WI38 (cell line): ENCODE measurements around the gene TAOK3.
"Not testable (repeated sequence)": the region's sequence is repeated elsewhere in the genome, so short reads cannot be mapped to it uniquely, and the experiment has no call there.

Source experiments
- H3K4me3 ChIP-seq: 2 replicates; pipeline ENCODE4 v1.5.1; 2011; ENCODE audit warnings: low read depth, mild to moderate bottlenecking, control low read depth, low read length
- CTCF ChIP-seq: IDR thresholded peaks from 2 replicates; pipeline ENCODE4 v1.5.1; 2012; ENCODE audit warnings: low read depth, mild to moderate bottlenecking, control low read depth, low read length

The TAOK3 gene

GRCh38 chr12:118145113-118145797 is 227.5 kb downstream of the TAOK3 start:
- H3K4me3 ChIP-seq: no peak overlapping the region
- no peak for TF ChIP-seq CTCF

DNA sequence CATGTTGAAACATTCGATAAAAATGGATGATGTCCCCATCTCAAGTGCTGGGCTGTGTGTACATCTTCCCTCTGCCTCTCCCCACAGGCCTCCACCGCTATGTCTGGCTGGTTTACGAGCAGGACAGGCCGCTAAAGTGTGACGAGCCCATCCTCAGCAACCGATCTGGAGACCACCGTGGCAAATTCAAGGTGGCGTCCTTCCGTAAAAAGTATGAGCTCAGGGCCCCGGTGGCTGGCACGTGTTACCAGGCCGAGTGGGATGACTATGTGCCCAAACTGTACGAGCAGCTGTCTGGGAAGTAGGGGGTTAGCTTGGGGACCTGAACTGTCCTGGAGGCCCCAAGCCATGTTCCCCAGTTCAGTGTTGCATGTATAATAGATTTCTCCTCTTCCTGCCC is 228.2 kb downstream of the TAOK3 start:
- no peak for TF ChIP-seq CTCF

DNA sequence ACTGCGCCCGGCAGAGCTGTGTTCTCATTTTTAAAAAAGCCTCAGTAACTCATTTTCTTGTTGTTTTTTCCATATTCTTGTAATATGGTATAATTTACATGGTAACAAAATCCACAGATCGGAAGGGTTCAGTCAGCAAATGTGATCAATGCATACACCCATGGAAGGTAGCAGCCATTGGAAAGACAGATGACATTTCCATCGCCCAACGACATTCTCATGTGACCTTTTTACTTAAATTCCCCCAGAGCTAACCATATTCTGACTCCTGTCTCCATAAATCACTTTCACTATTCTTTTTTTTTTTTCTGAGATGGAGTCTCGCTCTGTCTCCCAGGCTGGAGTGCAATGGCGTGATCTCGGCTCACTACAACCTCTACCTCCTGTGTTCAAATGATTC is 231.9 kb downstream of the TAOK3 start:
- TF ChIP-seq CTCF: no peak
- H3K4me3 ChIP-seq: no peak overlapping the region

More for the DNA sequence above, 228.2 kb downstream of the TAOK3 start:
- H3K4me3 ChIP-seq: no peak overlapping the region

- H3K4me3 ChIP-seq: peak overlapping the region; percentile 92
- no peak for TF ChIP-seq CTCF
Measured at GRCh38 chr12:118137148-118137678, 235.5 kb downstream of the TAOK3 start.

DNA sequence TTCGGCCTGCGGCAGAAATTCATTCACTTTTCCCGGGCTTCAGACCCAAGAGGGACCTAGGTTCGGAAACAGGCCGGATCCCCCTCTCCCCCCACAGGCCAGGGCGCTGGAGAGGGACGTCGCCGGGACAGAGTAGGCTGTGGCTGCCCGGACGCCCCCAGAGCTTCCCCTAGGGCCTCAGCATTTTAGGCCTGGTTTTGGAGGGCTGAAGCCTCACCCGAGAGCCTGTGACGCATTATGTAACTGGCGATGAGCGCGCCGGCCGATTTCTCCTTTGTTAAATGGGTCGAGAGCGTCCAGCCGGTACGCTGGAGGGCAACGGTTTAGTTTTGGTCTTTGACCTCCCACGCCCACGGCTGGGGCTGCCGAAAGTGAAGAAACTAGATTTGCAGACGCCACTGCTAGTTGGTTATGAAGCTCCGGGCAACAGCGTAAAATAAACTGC is 236.1 kb downstream of the TAOK3 start:
- H3K4me3 ChIP-seq: peak overlapping the region; percentile 92
- TF ChIP-seq CTCF: no peak

GRCh38 chr12:118135788-118136558 is 236.7 kb downstream of the TAOK3 start, which contains the start of gene PEBP1:
Gene PEBP1 (plus strand): TSS chr12:118136124. CDS start chr12:118136210, 86 bp downstream.
- no peak for TF ChIP-seq CTCF
- peak within 1 kb of the TSS; percentile 92 for H3K4me3 ChIP-seq

GRCh38 chr12:118129436-118129835 is 243.3 kb downstream of the TAOK3 start:
- not testable (repeated sequence) for H3K4me3 ChIP-seq
